ENCODE results near the gene NOL3. TPM values are rescaled to one million over a fixed set of nuclear protein-coding genes. Genes with fewer than 3 reads are reported as not detected.
A peak's percentile ranks its signal among the peaks of the same experiment; 100 is the strongest.

NOL3 gene
- total and polyA plus RNA-seq, 12 donors, result 36.4 to 168 (median 110) TPM

- H3K27me3 ChIP-seq, result no peaks in the 10 kb centered on the region
- TF ChIP-seq CTCF (IDR thresholded peaks at IDR 0.05) (no peak), POLR2A (IDR thresholded peaks at IDR 0.05) (no peak)
- H3K4me1 ChIP-seq (replicated peaks in 1 of 2), result peaks cover 11 to 30% of the 10 kb centered on the region in 2 donors
- peak overlapping the region in 1 of 4 donors; percentile 19 for H3K4me3 ChIP-seq
- H3K9me3 ChIP-seq (replicated peaks in 1 of 3), result no peaks in the 10 kb centered on the region
- peak overlapping the region in 1 of 5 donors; percentile 57 for H3K27ac ChIP-seq
- intact Hi-C loops (cut with DNase I), result no loop called here
- 65 to 73% (median 72%) methylated on average over 12 to 13 of the region's 13 CpGs for WGBS, 4 donors
- DNase-seq, result no peak
- peaks cover 0 to 24% of the 10 kb centered on the region in 2 donors for H3K36me3 ChIP-seq (replicated peaks in 1 of 2)
These were observed 20.4 kb downstream of the NOL3 start for GRCh38 chr16:67190448-67191399.

- TF ChIP-seq CTCF (IDR thresholded peaks at IDR 0.05) (no peak), POLR2A (IDR thresholded peaks at IDR 0.05) (no peak)
- H3K36me3 ChIP-seq (replicated peaks in 1 of 2), result peaks cover 0 to 31% of the 10 kb centered on the region in 2 donors
- no peak for DNase-seq
- H3K27me3 ChIP-seq, result no peaks in the 10 kb centered on the region
- H3K4me1 ChIP-seq (replicated peaks in 1 of 2), result peaks cover 11 to 29% of the 10 kb centered on the region in 2 donors
- no peaks in the 10 kb centered on the region for H3K9me3 ChIP-seq (replicated peaks in 1 of 3)
- WGBS, 4 donors, result 21 to 24% (median 22%) methylated on average over 8 to 9 of the region's 9 CpGs
- peak overlapping the region in 1 of 4 donors; percentile 98 for H3K4me3 ChIP-seq
- H3K27ac ChIP-seq, result peak overlapping the region in 1 of 5 donors; percentile 75
- intact Hi-C loops (cut with DNase I), result no loop called here
These were observed 21.2 kb downstream of the NOL3 start for GRCh38 chr16:67191411-67191994.

- peak; percentile 88 to 96 (median 92) for DNase-seq
- 0 to 1% (median 0%) methylated on average over 7 to 54 of the region's 54 CpGs for WGBS, 4 donors
- H3K4me1 ChIP-seq (replicated peaks in 1 of 2), result peaks cover 11 to 29% of the 10 kb centered on the region in 2 donors
- peak within 1 kb of the TSS in 4 of 5 donors; percentile 7 to 87 (median 68) for H3K27ac ChIP-seq
- intact Hi-C loops (cut with DNase I), result no loop called here
- H3K36me3 ChIP-seq (replicated peaks in 1 of 2), result peaks cover 0 to 38% of the 10 kb centered on the region in 2 donors
- TF ChIP-seq CTCF (IDR thresholded peaks at IDR 0.05) (peak in 1 of 6 experiments; percentile 8), POLR2A (IDR thresholded peaks at IDR 0.05) (peak; percentile 41 to 73)
- peak within 1 kb of the TSS; percentile 31 to 98 (median 89) for H3K4me3 ChIP-seq
- no peaks in the 10 kb centered on the region for H3K9me3 ChIP-seq (replicated peaks in 1 of 3)
- no peaks in the 10 kb centered on the region for H3K27me3 ChIP-seq
These were observed 21.8 kb downstream of the NOL3 start, which contains the start of gene E2F4 for GRCh38 chr16:67191995-67192681. TSS of gene E2F4 (plus strand) at chr16:67192155. CDS start at chr16:67192228, 73 bp downstream.
